Ovary (tissue), 9 donors: ENCODE results near the gene SLC22A15. TPM values are rescaled to one million over a fixed set of nuclear protein-coding genes. Genes with fewer than 3 reads are reported as not detected.

ENCODE experiments used
- DNase-seq, 5 donors: peaks; one replicate each; pipeline ENCODE4 v3.0.0-alpha.2; 2019 to 2020
- H3K27ac ChIP-seq, 2 donors: fragments of 200-600 bp; one replicate each; pipeline versions ENCODE4 v1.5.1 to v1.8.0; 2019 to 2022
- H3K27me3 ChIP-seq: fragments of 200-600 bp; one replicate; pipeline ENCODE4 v1.8.0; 2022
- H3K36me3 ChIP-seq: fragments of 200-600 bp; sonication (generic); one replicate; pipeline ENCODE4 v1.5.1; 2019
- H3K4me1 ChIP-seq: one replicate; pipeline ENCODE4 v1.8.1; 2013; ENCODE audit warnings: mild to moderate bottlenecking, moderate library complexity; ENCODE audit not compliant: insufficient read depth
- H3K4me3 ChIP-seq: fragments of 200-600 bp; sonication (generic); one replicate; pipeline ENCODE4 v1.5.1; 2017
- H3K9me3 ChIP-seq, 2 donors: fragments of 200-600 bp in 1 of 2; sonication (generic) in 1 of 2; one replicate each; pipeline versions ENCODE4 v1.5.1 to v1.8.1; 2013 to 2019; ENCODE audit warnings: mild to moderate bottlenecking in 1 of 2, moderate library complexity in 1 of 2
- CTCF ChIP-seq, 3 donors: fragments of 450-650 bp in 2 of 3; fragments of 200-600 bp in 1 of 3; IDR thresholded peaks; one replicate each; pipeline versions ENCODE4 v1.5.1 to v1.8.0; 2016 to 2022; ENCODE audit warnings: antibody characterized with exemption in 3 of 3, mild to moderate bottlenecking in 1 of 3
- EP300 ChIP-seq: sonication (generic); formaldehyde crosslinking; IDR thresholded peaks from one replicate; pipeline ENCODE4 v1.6.1; 2017; ENCODE audit warnings: antibody characterized with exemption
- POLR2A ChIP-seq: fragments of 450-650 bp; IDR thresholded peaks from one replicate; pipeline ENCODE4 v1.6.1; 2017; ENCODE audit warnings: antibody characterized with exemption, mild to moderate bottlenecking, moderate library complexity
- WGBS, 3 donors: extraction: QIAGEN DNeasy Blood & Tissue Kit in 1 of 3; methylation state at CpG; one replicate each; pipeline versions ENCODE4 v1.1.5 to v1.1.7; 2013 to 2017; 5-methylcytosine and 5-hydroxymethylcytosine counted together
- intact Hi-C, 4 donors: fragments of 100-400 bp; cut with DNase I; formaldehyde crosslinking; loops; one replicate each; pipeline versions ENCODE4 v1.11.0 to v1.15.1; 2022 to 2023
- polyA plus RNA-seq, 2 donors: library from polyadenylated mRNA; stranded (reverse); fragments of 200-250 nt in 1 of 2; fragments of 350-450 nt in 1 of 2; fragmentation: Illumina TruSeq in 1 of 2; extraction: RNeasy Lipid Tissue Mini Kit (QIAGEN cat#74804) in 1 of 2; gene quantifications; one replicate each; pipeline ENCODE4 v1.2.3, GENCODE V29; 2013 to 2014
- total RNA-seq, 7 donors: library from RNA; depleted of rRNA in 2 of 7; stranded (reverse); fragments of >200 nt in 2 of 7; fragmentation: NEBNext Ultra II Directional in 3 of 7; extraction: Animal tissue kit (Norgen Biotek cat#: 25700) in 3 of 7; gene quantifications; one replicate each; pipeline versions ENCODE4 v1.1.0 to v1.2.4, GENCODE V29; 2016 to 2023
- donor health status: DM: no; HTN: no; CAD: no; lungs with moderate emphysema.
- donor health status: DM: no; HTN: no; CAD: no.
- donor health status: Bipolar disorder and iron deficiency.
- donor health status: DM: yes; HTN: yes; CAD: no.
- donor health status: DM: no; HTN: no; CAD: no.
- donor health status: DM: yes; HTN: yes; CAD: no.

Gene SLC22A15
- total and polyA plus RNA-seq, 9 donors = 0.51 to 3.8 (median 1.6) TPM

- intact Hi-C loops = no loop called here
- Histone ChIP-seq H3K27me3 (no peaks in the 10 kb centered on the region), H3K36me3 (no peaks in the 10 kb centered on the region), H3K4me1 (no peaks in the 10 kb centered on the region), H3K9me3 (no peaks in the 10 kb centered on the region), H3K4me3 (no peak overlapping the region), H3K27ac (no peak overlapping the region)
- 85 to 90% (median 87%) methylated on average over 6 of the region's 6 CpGs for WGBS, 3 donors
- TF ChIP-seq CTCF (IDR thresholded peaks at IDR 0.05) = no peak
- TF ChIP-seq EP300 = no peak
- no peak for TF ChIP-seq POLR2A
- DNase-seq = no peak
Observed at GRCh38 chr1:116008656-116009390, 32.5 kb downstream of the SLC22A15 start.

GRCh38 chr1:116012716-116013115, 36.4 kb downstream of the SLC22A15 start:
- H3K36me3 ChIP-seq = no peaks in the 10 kb centered on the region
- no peaks in the 10 kb centered on the region for H3K9me3 ChIP-seq
- H3K27me3 ChIP-seq = no peaks in the 10 kb centered on the region
- H3K4me3 ChIP-seq = no peak overlapping the region
- 97 to 99% (median 97%) methylated on average over 2 of the region's 2 CpGs for WGBS, 3 donors
- no peak for DNase-seq
- no peak for TF ChIP-seq POLR2A
- H3K4me1 ChIP-seq = no peaks in the 10 kb centered on the region
- intact Hi-C loops = no loop called here
- no peak overlapping the region for H3K27ac ChIP-seq

- DNase-seq = no peak
- H3K27ac ChIP-seq = no peak overlapping the region
- TF ChIP-seq EP300 (no peak), CTCF (IDR thresholded peaks at IDR 0.05) (no peak), POLR2A (no peak)
- H3K4me1 ChIP-seq = no peaks in the 10 kb centered on the region
- intact Hi-C loops = no loop called here
- H3K27me3 ChIP-seq = no peaks in the 10 kb centered on the region
- H3K36me3 ChIP-seq = no peaks in the 10 kb centered on the region
- H3K4me3 ChIP-seq = no peak overlapping the region
- no peaks in the 10 kb centered on the region for H3K9me3 ChIP-seq
- WGBS, 3 donors = 47 to 77% (median 60%) methylated on average over 1 of the region's 1 CpG
Observed at GRCh38 chr1:116015679-116016078, 39.4 kb downstream of the SLC22A15 start.

- DNase-seq = no peak
- Histone ChIP-seq H3K4me3 (no peak overlapping the region), H3K36me3 (no peaks in the 10 kb centered on the region), H3K4me1 (no peaks in the 10 kb centered on the region), H3K27ac (no peak overlapping the region), H3K9me3 (no peaks in the 10 kb centered on the region), H3K27me3 (no peaks in the 10 kb centered on the region)
- intact Hi-C loops = no loop called here
- 89 to 95% (median 93%) methylated on average over 5 of the region's 5 CpGs for WGBS, 3 donors
- TF ChIP-seq CTCF (IDR thresholded peaks at IDR 0.05) (no peak), EP300 (no peak), POLR2A (no peak)
Observed at GRCh38 chr1:116018007-116018406, 41.7 kb downstream of the SLC22A15 start.

- TF ChIP-seq CTCF (IDR thresholded peaks at IDR 0.05) (no peak), POLR2A (no peak), EP300 (no peak)
- intact Hi-C loops = no loop called here
- no peaks in the 10 kb centered on the region for H3K27me3 ChIP-seq
- H3K9me3 ChIP-seq = no peaks in the 10 kb centered on the region
- H3K4me3 ChIP-seq = no peak overlapping the region
- no peak overlapping the region for H3K27ac ChIP-seq
- H3K36me3 ChIP-seq = no peaks in the 10 kb centered on the region
- 79 to 83% (median 83%) methylated on average over 4 of the region's 4 CpGs for WGBS, 3 donors
- H3K4me1 ChIP-seq = no peaks in the 10 kb centered on the region
- DNase-seq = no peak
Observed at GRCh38 chr1:116019653-116020253, 43.4 kb downstream of the SLC22A15 start.
